Measurements from ENCODE around the gene KIF18B.

The KIF18B gene

DNA sequence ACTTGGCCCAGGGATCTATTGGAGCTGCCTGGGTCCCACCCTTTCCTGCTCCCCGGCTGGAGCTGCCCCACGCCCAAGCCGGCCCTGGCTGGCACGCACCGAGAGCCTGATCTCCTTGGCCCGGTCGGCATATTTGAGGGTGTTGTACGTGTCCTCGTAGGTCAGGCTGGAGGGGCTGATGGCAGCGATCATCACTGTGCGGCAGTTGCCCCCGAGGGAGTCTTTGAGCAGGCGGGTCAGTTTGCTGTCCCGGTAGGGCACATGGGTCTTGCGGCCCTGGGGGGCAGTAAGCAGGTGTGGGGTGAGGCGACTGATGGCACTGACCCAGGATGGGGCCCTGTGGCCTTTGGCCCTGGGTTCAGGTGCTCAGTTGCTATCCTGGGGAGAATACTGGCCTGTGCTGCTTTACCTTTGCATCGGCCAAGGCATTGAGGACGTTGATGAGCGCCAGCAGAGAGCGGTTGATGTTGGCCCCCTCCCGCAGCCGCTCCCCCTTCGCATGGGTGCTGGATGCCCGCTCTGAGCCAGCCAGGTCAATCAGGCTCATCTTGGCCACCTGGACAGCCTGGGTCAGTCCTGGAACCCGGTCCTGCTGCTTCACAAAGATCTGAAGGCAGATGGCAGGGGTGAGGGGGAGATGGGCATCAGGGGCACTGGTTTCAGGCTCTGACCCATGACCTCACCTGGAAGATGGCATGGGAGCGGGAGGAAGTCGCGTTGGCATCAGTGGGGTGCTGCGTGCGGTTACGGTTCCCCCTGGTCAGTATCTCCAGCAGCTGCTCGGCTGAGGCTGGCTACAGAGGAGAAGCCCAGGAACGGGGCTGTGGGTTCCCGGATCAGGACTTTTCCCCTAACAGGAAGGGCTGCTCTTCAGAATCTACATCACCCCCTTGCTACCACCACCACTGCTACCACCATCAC is 13.5 kb downstream of the KIF18B start:
- no peak for DNase-seq

DNA sequence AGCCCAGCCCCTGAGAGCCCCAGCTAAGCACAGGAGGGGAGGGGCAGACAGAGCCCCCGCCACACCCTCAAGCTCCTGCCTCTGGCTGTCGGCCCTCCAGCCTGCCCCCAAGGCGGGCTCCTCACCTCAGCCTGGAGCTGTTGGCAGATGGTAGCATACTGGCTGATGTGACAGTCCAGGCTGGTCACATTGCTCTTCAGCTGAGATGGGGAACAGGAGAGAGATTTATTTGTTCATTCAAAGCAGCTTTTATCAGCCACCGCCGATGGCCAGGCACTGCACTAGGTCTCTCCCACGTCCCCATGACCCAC is 14.8 kb downstream of the KIF18B start:
- DNase-seq = no peak

DNA sequence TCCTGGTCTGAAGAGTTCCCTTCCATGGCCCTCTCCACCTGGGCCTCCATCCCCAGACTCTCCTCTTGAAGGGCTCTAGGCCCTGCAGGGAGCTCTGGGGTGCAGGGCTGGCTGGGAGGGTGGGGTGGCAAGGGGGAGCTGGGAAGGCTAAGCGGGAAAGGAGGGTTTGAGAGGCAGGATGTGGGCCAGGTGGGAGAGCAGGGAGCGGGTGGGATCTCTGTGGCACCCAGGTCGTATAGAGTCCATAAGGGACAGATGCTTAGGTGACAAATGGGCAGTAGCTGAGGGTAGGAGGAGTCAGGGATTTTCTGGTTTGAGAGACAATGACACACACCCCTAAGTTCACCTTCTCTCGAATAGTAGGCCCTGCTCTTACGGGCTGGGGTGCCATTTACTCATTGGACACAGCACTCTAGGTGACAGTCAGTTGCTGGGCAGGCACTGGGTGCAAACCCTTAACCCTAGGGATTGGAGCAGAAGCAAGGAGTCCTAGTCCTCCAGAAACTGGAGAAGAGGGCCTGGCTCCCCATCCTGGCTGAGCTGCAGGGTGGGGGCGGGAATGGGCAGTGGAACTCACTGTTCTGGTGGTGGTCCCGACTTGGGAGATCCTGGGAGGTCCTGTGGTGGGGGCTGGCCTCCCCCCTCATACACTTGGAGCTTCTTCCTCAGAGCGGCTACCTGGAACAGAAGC is 15.3 kb downstream of the KIF18B start:
- DNase-seq = no peak

DNA sequence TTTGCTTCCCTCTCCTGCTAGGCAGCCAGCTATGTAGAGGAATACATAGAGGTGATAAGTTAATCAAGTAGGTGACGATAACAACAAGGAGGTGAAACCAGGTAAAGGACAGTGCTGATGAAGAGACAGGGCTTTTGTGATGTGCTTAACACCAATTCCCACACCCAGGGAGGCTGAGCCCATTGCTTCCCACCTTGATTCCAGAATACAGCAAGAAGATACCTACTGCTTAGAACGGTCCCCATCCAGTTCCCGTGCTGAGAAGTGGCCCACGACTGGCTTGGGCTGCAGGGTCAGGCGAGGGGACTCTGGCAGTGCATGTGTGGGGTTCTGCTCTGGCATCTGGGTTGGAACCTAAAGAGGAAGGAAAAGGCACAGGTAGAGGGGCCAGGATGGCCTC is 16.2 kb downstream of the KIF18B start:
- no peak for DNase-seq

DNA sequence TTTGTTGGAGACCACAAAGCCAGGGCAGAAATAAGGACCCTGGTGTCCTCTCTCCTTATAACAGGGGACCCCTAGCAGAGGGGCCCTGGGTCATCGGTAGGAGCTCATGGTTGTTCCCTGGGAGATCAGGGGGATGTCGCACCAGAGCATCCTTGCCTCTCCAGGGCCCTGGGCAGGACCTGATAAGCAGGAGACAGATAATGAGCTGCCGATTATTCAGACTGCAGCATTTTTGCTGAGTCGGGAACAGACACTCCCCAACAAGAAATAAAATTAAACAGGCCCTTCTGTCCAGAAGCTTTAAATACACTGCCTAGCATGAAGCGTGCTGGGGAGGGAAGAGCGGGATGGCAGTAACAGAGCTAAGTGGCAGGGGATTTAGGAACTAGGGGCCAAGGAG is 16.9 kb downstream of the KIF18B start:
- DNase-seq = no peak

DNA sequence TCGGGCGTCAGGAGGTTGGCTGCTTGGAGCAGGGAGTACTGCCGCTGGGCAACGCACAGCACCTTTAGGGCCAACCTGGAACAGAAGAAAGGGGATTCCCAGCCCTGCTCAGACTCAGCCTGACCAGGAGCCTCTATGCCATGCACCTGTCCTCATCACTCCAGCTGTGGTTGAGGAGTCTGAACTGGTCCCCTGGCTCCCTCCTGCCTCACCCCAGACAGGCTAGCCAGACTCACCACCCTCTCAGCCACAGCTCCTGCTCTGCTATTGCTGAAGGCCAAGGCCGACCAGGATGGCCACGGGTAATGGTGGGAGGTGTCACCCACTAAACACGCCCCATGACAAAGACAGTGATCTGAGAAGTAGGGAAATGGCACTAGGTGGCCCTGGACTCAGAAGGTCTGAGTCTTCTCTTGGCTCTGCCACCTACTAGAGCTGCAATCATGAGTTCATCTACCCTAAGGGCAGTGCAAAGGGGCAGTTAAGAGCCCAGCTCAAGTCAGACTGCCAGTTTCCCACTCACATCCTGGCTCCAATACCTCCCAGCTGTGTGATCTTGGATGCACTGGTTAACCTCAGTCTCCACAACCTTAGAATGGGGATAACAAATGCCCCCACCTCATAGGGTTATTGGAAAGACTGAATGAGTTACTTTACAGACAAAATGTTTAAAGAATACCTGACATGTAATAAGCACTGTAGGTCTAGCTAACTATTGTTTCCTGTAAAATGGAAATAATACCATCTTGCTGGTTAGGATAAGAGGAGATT is 18.4 kb downstream of the KIF18B start:
- no peak for DNase-seq

DNA sequence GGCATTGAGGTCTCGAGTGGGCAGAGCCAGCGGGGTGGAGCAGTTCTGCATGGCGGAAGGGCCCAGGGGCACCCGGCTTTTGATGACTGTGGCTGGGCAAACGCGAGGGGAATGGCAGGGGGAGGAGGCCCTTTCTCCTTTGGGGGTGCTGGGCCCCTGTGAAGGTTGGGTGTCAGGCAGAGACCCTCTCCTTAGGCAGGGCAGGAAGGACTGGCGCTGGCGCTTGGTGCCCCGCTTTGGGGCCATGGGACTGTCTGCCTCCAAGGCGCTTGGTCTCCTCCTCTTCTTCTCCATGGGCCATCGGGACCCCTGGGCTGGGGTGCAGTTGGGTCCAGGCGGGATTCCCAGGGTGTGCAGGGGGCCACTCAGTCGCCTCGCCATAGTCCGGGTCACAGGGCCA is 19.4 kb downstream of the KIF18B start:
- DNase-seq = no peak

DNA sequence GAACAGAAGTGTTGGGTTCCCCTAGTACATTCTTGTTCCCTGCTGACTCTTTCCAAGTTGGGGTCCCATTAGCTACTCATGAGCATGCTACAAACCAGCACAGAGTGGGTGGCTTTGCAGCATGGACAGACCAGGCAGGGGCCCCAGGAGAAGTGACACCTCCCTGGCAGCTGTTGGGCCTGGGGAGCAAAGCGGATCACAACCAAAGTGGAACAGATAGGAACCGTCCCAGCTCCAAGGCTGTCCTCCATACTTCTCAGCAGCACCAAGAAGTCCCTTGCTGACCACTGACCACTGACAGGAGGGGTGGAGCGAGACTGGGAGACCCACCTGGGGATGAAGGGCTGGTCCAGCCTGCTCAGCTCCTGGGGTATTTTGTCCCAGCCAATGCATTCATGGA is 19.9 kb downstream of the KIF18B start:
- no peak for DNase-seq

DNA sequence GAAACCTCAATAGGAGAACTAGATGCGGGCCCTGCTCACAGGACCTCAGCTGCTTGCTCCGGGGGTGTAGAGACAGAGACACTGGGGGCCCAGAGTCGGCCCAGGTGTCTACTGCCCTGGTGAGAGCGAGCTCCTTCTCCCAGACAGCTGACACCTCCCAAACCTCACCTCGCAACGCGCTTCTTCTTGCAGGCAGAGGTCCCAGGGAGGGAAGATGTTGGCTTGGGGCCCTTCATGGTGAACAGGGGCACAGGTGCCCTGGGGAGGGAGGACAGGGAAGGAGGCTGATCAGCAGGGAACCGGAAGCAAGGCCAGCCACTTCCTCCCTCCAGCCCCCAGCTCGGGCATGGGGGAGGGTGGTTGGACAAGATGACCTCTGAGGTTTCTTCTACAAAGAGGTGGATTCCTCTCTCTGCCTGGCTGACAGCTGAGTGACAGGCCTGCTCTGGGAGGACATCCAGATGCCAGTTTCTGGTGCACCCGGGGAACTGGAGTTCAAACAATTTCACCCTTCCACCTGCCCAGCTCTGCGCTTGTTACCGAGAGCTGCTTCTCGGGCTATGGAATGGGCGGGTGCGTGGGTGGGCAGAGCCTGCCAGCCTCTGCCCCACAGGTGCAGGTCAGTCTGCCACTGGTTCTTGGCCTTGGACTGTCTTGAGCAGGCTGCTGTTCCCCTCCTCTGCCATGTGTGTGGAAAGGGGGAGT is 20.6 kb downstream of the KIF18B start:
- DNase-seq = no peak

DNA sequence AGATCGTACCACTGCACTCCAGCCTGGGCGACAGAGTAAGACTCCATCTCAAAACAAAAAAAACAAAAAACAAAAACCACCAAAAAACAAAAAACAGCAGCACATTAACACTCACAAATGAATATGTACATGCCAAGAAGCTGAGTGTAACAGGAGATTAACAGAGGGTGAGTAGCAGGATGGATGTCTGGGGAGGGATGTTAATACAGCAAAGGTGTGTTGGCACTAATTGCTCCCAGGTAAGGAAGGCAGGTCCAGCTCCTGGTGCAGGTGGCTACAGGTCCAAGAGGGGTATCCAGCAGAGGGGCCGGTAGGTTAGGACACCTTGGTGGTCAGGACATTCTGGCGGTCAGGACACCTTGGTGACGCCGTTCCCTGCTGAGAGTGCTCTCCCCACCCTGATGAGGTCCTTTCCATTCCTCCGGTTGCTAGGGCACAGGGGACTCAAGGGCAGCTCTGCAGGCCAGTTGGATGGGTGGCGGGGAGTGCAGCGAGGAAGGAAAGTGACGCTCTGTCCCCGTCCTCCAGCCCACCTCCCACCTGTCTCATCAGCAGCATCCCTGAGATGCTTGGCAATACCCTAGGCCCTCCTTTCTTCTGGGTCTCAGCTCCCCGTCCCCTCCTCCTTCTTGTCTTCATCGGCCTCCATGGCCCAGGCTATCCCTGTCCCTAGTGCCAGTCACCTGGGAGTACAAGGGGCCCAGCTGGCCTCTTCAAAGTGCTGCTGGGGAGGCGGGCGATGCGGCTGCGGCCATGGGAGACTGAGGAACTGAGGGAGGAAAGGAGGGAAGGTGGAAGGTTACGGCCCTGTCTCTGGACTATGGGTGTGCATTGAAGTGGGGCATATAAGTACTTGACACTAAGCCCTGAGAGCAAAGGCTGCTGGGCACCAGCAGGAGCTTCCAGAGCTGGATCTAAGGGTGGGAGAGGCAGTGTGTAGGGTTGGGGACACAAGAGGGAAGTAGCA is 21.6 kb downstream of the KIF18B start:
- no peak for DNase-seq

DNA sequence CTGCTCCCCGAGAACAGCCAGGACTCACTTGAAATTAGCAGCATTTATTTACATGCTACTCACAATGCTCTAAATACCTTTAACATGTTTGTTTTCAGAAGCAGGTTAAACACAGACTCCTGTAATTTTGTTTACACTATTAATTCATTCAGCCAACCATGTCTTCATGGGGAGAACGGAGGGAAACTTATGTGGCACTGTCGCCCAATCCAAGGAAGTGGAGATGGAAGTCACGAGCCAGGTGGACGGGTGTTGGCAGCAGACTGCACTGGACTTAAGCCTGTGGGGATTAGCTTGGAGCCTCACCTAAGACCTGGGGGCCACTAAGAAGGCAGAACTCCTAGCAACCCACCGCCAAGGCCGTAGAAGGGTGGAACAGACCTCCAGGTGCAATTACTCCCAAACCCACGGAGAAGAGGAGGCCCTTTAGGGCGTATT is 23.4 kb downstream of the KIF18B start:
- peak in 1 of 2 experiments; percentile 34 for DNase-seq

DNA sequence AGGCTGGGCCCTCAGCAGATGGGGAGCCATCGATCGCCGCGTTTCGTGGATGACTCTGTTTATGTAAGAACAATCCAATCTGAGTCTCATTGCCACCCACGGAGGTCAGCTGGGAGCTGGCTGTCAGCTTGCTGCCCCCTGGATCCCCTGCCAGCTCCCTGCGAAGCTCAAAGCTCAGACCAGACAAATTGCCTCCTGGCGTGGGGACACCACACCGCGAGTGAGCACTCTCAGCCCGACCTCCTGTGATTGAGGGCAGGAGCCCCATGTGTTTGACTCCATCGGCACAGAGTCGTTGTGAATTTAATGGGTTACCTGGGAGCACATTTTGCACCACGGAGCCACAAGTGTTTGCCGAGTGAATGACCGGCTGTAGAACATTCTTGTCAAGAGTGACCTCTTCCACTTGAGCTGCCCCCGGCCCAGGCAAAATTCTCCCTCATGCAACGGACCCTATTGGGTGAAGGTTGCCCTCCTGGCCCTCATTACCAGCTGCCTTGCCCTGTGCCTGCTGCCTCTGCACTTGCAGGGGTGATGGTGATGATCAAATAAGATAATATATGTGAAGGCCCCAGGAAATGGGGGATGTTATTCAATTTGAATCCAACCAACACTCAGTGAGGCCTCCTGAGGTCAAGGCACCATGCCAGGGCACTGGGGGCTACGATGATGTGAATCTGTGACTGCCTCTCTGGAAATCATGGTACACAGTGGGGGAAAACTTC is 24.7 kb downstream of the KIF18B start:
- DNase-seq = no peak

DNA sequence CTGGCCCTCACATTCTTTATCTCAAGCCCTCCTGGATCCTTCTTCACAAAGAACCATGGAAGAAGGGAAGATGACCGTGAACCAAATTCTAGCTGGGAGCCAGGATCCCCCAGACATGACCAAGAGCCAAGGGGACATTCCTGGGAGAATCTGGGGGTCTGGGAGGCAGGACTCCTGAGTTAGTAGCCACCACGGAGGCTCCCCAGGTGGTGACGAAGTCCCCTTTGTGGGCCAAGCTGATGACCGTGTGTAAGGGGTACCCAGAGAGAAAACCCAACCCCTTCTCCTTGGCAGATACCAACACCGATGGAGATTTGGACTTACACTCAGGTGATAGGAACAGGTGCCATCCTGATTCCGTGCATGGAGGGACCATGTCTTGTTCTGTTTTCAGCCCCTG is 25.4 kb downstream of the KIF18B start:
- DNase-seq = no peak

DNA sequence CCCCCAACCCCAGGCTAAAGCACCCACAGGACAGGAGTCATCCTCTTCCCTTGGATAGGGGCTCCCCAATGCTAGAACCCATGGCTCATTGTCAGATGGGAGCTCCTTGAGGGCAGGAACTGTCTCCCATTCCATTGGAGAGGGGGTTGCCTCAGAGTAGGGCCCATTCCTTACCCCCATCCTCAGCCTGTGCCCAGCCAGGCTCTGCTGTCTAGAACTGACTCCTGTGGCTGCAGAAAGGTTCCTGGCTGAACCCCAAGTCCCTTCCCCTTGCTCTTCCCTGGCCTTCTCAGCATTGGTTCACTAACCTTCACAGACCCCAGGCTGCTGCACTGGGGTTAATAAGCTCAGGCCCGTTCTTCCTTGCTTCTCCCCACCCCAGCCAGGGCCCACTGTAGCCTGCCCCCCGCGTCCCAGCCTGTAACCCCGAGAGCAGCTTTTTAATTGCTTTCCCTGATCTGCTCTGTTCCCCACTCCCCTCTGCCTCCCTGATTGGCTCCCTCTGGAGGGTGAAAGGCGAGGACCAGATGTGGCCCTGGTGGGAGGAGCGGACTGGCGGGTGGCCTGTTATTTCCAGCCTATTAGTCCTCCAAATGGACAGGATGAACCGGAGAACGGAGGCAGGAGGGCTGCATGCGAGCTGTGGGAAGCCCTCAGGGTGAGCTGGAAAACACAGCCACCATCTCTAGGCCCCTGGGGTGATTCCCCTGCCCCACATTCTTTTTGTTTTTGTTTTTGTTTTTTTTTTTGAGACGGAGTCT is 26.3 kb downstream of the KIF18B start:
- no peak for DNase-seq

DNA sequence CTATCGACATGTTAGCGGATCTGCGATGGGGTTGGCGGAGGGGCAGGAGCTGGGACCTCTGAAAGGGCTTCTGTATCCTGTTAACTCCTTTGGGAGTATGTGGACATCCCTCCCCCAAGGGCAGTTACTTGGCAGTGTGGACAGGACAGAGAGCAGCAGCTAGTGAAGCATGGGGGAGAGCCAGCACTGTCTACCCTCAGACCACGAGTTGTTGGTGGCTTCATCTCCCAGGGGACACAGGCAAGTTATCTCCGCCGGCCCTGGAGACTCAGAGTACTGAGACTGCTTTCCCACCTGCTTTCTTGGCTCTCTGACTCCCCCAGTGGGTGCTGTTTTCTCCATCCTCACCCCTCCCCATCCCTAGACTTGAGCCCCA is 27.0 kb downstream of the KIF18B start:
- DNase-seq = no peak

DNA sequence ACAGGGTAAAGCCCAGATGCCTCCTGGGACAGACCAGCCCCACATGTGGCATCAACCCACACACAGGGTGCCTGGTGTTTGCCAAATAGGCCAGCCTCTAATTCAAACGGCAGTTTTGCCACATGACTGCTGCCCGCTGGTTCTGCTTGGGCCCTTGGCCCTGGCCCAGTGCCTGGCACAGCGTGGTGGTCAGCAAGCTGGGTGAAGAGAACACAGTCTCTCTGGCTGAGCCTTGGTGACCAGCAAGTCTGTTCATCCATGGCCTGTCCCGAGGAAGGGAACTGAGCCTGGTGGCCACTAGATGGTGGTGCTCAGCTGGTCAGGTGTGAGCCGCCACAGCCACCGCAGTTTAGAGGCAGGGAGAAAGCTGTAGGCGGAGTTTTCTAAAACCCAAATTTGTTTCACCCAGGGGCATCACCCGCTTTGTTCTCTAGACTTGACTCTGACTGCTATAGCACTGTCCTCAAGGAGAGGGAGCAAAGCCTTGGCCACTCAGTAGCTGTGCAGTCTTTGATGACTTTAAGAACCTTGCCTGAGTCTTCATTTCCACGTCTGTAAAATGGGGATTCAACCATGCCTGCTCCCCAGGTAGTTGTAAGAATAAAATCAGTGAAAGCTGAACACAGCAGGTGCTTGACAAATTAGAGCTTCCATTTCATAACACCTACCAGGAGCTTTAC is 27.5 kb downstream of the KIF18B start:
- DNase-seq = peak; percentile 19 to 65

DNA sequence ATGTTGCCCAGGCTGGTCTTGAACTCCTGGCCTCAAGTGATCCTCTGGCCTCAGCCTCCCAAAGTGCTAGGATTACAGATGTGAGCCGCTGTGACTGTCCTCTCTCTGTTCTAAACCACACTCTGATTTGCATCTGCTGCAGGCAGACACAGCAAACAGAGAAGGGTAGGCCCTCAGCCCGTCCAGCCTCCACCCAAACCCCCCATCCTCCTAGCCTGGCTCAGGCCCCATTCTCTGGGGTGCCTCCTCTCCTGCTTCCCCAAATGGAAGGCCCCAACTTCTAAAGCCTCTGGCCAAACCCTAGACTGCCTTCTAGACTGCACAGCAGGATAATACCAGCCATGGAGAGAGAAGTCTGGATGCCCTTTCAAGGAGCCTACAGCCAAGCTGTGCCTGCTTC is 28.2 kb downstream of the KIF18B start:
- no peak for DNase-seq

DNA sequence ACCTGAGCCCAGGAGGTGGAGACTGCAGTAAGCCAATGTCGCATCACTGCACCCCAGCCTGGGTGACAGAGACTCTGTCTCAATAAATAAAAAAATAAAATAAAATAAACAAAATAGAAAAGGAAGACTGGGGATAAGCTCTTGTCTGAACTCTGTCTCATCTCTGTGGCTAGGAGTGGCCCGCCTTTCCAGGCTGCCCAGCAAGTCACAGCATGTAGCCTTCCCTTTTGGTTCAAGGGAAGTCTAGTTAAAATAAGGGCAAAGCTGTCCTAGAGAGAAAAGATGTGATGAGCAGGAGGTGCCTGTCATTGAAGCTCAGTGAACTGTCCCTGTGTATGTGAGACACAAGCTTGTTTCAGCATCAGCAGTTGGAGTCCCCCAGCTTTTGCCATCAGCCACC is 29.6 kb downstream of the KIF18B start:
- DNase-seq = no peak

DNA sequence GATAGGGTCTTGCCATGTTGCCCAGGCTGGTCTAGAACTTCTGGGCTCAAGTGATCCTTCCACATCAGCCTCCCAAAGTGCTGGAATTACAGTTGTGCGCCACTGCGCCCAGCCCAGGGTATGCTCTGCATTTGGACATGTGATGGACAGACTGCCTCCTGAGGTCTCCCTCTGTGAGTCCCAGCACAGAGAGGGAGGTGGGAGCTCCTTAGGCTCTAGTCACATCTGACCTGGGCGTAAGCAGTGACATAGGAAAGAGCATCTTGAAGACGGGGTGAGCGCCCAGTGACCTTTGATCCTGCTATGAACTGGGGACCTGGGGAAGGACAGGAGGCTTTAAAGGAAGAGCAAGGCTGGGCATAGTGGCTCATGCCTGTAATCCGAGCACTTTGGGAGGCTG is 30.1 kb downstream of the KIF18B start:
- no peak for DNase-seq

DNA sequence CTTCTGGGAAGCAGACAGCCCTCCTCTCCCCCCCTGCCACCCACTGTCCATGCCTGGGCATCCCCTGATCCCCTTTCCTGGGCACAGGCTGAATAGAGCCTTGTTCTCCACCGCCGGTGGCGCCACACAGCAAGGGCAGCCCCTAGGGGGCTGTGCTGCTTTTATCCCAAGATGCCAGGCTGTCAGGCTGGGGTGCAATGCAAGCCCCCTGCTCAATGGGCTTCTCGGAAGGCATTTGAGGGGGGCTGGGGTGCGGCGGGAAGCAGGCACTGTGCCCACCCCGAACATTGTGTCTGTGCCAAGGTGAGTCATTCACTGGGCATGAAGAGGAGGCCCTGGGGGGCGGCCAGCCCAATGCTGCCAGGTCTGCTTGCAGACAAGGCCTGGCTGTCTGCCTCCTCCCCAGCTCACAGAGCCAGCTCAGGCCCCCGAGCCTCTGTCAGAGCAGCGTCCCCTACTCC is 30.8 kb downstream of the KIF18B start:
- DNase-seq = no peak
